Activated CD8-positive, alpha-beta memory T cell treated with anti-CD3 and anti-CD28 coated beads for 36 hours (primary cell): ENCODE measurements around the gene PILRA. TPM values are rescaled to one million over a fixed set of nuclear protein-coding genes. Genes with fewer than 3 reads are reported as not detected.

ENCODE experiments used
- CTCF ChIA-PET: fragments of 350-600 bp; sonication (Branson Sonifier 250); formaldehyde crosslinking; loops from one replicate; lab custom pipeline; 2021; ENCODE audit warnings: antibody characterized with exemption; lab: Charles Lee
- POLR2A ChIA-PET: fragments of 350-600 bp; sonication (Branson Sonifier 250); formaldehyde crosslinking; loops from one replicate; lab custom pipeline; 2021; ENCODE audit warnings: antibody characterized with exemption; lab: Charles Lee
- total RNA-seq, 2 experiments: library from RNA; stranded (reverse); gene quantifications; one replicate each; pipeline ENCODE4 v1.2.3, GENCODE V29; 2021

The PILRA gene
- total RNA-seq, 2 experiments from 2014 or later = 0.30 to 0.48 TPM

DNA sequence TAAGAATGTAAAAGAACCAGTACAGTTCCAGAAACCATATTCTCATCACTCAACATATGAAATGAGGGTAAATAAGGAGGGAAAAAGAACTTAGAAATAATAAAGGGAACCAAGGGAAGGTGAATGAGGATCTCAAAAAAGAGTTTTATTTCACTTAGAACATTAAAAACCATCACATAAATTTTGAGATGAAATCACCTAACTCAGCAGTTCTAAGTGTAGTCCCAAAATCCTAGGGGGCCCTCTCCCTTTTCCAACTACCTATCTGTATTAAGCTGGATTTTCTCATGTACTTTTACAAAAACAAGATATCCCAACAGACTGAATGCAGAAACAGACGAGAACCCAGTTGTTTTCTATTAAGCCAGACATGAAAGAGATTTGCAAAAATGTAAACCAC, 52.1 kb downstream of the PILRA start:
- ChIA-PET CTCF (no interaction called here), POLR2A (no interaction called here)

DNA sequence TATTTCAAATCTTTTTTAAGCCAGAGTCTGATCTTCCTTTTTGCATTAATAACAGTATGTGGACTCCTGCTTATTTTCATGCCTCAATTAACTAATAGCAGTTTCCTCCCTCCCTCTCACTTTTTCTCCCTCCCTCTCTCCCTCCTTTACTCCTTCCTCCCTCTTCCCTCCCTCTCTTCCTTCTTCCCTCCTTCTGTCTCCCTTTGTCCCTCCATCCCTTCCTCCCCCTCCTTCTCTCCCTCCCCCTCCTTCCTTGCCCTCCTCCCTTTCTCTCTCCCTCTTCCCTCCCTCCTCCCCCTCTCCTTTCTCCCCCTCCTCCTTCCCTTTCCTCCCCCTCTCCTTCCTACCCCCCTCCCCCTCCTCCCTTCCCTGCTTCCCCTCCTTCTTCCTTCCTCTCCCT, 53.2 kb downstream of the PILRA start:
- POLR2A ChIA-PET = interaction anchor here (0.7 kb wide), 1 partner anchor 18 kb away, joined by 7 read pairs; no protein-coding TSS in a partner anchor

DNA sequence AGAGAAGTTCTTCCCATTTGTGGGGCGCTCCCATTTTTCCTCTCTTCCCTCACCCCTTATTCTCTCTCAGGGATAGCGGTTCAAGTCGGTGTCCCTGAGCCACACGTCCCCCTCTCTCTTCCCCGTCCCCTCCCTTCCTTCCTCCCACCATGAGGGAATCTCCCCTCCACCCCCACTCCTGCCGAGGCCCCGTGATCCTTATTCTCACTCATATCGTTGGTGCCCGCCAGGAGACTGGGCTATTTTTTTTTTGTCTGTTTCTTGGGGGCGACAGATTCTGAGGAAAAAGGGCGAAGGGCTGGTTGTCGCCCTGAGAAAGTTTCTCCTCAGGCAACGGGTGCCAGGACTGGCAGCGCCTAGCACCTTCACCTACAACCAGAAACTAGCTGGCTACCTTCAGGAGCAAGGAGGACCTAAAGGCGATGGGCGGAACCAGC, 54.5 kb downstream of the PILRA start:
- CTCF ChIA-PET = interaction anchor here (0.6 to 2.5 kb wide), 2 partner anchors 20 to 41 kb away, joined by 4 to 9 read pairs; no protein-coding TSS in a partner anchor

More for the DNA sequence above, 53.2 kb downstream of the PILRA start:
- CTCF ChIA-PET = no interaction called here

DNA sequence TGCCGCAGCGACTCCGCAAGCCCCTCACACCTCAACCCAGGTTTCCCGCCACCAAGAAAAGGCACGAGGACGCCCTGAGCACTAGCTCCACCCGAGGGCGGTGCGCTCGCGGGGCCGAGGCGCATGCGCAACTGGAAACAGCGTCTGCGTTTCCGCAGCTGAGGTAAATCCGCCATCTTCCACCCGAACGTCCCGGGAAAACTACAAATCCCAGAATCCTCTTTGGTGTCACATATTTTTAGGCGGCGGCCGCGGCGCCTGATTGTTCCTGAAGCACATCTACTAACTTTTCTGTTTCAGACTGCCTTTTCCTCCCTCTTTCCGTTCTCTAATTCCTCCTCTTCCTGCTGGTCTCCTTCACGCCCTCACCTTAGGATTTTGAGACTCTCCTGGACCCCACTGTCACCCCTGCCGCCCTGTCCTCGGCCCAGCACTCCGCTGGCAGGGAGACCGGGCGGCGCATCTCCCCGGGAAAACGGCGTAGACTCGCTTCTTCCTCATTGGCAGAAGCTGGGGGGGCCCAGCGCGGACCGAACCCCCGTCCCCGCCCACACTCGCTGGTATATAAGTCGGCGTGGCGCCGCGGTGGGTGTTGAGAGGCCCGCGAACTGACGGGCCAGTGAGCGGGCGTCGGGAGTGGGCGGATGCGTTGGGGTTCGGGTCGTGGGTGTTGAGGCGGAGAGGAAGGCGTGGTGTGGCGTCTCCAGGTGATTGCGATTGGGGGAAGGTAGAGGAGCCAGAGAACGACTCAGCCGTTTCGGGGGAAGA, 55.1 kb downstream of the PILRA start, which contains the start of gene ZCWPW1:
Gene ZCWPW1, minus strand, starts transcription at position 505 of the 768 bp plus-strand sequence. CDS start 8,054 bp downstream, outside the sequence.
- CTCF ChIA-PET = interaction anchor here (0.6 to 2.5 kb wide), 4 partner anchors 21 to 737 kb away, joined by 3 to 9 read pairs (median 4); no protein-coding TSS in a partner anchor

More for the DNA sequence above, 54.5 kb downstream of the PILRA start:
- POLR2A ChIA-PET = interaction anchor here (0.5 to 2.5 kb wide), 3 partner anchors 27 to 159 kb away, joined by 3 to 6 read pairs (median 4); partner anchors contain the start of gene FBXO24

DNA sequence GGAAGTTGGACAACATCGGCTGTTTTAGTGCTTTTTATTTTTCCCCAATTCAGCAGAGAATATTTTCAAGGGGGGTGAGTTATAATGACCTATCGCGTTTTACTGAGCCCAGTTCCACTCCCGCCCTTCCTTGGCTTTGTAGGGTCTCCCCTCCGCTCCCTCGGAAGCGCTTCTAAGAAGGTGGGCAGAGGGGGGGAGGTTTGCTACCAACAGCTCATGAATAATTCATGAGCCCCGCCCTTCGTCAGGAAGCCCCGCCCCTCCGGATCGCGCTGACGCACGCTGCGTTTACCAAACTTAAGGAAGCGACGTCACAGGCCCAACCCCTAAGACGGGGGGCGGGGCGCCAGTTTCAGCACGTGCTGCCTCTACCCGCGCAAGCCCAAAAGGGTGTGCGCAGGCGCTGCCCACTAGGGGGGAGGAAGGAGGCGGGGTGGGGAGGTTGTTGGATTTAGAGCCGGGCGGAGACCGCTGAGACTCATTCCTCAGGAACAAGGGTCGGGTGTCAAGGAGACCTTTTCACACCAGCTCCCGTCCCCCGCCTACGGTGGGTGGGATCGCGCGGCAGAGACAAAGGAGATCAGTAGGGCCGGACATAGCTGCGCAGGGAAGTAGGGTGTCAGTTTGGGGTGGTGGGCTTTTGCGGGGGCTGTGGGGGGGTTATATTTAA, 55.8 kb downstream of the PILRA start:
- ChIA-PET CTCF (interaction anchor here (1.1 to 2.5 kb wide), 4 partner anchors 21 to 276 kb away, joined by 3 to 9 read pairs (median 3); partner anchors contain the start of gene FBXO24), POLR2A (interaction anchor here (0.6 to 2.5 kb wide), 17 partner anchors 15 to 309 kb away, joined by 3 to 8 read pairs (median 3); partner anchors contain the start of genes FBXO24, GPC2, LAMTOR4 and MBLAC1)

More for the DNA sequence above, 55.1 kb downstream of the PILRA start, which contains the start of gene ZCWPW1:
- POLR2A ChIA-PET = interaction anchor here (0.5 to 2.5 kb wide), 11 partner anchors 27 to 308 kb away, joined by 3 to 8 read pairs (median 3); partner anchors contain the start of genes FBXO24, GPC2, POP7 and STAG3

DNA sequence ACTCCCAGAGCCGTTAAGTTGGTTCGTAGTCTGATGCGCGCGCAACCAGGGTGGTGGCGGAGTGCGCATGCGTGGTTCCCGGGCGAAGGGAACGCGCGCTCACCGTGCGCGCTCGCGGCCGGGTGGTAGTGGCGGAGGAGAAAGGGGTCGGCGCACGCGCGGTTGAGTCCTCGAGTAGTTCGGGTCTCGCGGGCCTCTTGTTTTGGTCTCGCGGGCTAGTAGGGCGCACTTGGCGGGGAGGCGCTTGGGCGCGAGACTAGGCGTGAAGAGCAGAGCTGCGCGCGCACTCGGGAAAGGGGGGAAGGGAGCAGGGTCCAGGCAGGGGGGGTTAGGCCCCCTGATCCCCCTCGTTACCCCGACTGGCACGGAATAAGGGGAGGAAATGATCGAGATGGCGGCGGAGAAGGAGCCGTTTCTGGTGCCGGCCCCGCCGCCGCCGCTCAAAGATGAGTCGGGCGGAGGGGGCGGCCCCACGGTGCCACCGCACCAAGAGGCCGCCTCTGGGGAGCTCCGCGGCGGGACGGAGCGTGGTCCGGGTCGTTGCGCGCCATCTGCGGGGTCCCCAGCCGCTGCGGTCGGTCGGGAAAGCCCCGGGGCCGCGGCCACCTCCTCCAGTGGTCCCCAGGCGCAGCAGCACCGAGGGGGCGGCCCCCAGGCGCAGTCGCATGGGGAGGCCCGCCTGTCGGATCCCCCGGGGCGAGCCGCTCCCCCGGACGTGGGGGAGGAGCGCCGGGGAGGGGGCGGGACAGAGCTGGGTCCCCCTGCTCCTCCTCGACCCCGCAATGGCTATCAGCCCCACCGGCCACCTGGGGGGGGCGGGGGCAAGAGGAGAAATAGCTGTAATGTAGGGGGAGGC, 56.6 kb downstream of the PILRA start, which contains the start of gene MEPCE:
Gene MEPCE, plus strand, starts transcription at position 195 of the 856 bp plus-strand sequence. Its CDS starts 188 bp downstream, at position 383.
- POLR2A ChIA-PET = interaction anchor here (0.6 to 2.5 kb wide), 17 partner anchors 14 to 303 kb away, joined by 3 to 8 read pairs (median 3); partner anchors contain the start of genes FBXO24, GPC2, LAMTOR4 and MBLAC1

DNA sequence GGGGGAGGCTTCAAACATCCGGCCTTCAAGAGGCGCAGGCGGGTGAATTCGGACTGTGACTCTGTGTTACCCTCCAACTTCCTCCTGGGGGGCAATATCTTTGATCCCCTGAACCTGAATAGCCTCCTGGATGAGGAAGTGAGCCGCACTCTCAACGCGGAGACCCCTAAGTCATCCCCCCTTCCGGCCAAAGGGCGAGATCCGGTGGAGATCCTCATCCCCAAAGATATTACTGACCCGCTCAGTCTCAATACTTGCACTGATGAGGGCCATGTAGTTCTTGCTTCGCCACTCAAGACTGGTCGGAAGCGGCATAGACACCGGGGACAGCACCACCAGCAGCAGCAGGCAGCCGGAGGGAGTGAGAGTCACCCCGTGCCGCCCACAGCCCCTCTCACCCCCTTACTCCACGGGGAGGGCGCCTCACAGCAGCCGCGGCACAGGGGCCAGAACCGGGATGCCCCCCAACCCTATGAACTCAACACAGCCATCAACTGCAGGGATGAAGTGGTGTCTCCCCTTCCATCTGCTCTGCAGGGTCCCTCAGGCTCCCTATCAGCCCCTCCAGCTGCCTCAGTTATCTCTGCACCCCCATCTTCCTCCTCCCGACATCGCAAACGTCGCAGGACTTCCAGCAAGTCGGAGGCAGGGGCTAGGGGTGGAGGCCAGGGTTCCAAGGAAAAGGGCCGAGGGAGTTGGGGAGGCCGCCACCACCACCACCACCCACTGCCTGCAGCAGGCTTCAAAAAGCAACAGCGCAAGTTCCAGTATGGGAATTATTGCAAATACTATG, 57.4 kb downstream of the PILRA start:
- ChIA-PET POLR2A (interaction anchor here (0.6 to 0.9 kb wide), 4 partner anchors 18 to 252 kb away, joined by 3 to 4 read pairs (median 3); no protein-coding TSS in a partner anchor), CTCF (interaction anchor here (0.8 to 1.1 kb wide), 2 partner anchors 15 to 20 kb away, joined by 4 to 9 read pairs; no protein-coding TSS in a partner anchor)

More for the DNA sequence above, 56.6 kb downstream of the PILRA start, which contains the start of gene MEPCE:
- CTCF ChIA-PET = interaction anchor here (0.8 to 2.5 kb wide), 5 partner anchors 16 to 276 kb away, joined by 3 to 9 read pairs (median 4); partner anchors contain the start of gene FBXO24

DNA sequence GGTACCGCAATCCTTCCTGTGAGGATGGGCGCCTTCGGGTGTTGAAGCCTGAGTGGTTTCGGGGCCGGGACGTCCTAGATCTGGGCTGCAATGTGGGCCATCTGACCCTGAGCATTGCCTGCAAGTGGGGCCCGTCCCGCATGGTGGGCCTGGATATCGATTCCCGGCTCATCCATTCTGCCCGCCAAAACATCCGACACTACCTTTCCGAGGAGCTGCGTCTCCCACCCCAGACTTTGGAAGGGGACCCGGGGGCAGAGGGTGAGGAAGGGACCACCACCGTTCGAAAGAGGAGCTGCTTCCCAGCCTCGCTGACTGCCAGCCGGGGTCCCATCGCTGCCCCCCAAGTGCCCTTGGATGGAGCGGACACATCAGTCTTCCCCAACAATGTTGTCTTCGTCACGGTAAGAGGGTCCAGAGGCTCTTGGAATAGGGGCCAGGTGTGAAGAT, 58.0 kb downstream of the PILRA start:
- POLR2A ChIA-PET = no interaction called here

DNA sequence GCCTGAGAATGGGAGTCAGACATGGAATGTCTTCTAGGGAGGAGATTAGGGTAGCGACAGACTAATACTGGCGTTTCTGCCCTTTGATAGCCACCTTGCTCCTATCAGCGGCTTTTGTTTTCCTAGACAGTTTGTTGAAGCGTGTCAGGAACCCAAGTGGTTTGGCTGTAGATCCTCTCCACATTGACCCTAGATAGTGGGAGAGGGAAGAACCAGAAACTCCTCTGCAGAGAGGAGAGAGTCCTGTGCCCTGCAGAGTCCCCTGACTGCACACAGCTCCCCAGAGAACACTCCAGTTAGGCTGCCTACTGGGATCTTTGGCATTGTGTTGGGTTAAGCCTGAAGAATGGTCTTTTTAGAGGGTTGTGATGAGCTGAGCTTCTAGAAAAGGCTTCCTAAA, 58.8 kb downstream of the PILRA start:
- ChIA-PET CTCF (no interaction called here), POLR2A (no interaction called here)

More for the DNA sequence above, 58.0 kb downstream of the PILRA start:
- CTCF ChIA-PET = no interaction called here

DNA sequence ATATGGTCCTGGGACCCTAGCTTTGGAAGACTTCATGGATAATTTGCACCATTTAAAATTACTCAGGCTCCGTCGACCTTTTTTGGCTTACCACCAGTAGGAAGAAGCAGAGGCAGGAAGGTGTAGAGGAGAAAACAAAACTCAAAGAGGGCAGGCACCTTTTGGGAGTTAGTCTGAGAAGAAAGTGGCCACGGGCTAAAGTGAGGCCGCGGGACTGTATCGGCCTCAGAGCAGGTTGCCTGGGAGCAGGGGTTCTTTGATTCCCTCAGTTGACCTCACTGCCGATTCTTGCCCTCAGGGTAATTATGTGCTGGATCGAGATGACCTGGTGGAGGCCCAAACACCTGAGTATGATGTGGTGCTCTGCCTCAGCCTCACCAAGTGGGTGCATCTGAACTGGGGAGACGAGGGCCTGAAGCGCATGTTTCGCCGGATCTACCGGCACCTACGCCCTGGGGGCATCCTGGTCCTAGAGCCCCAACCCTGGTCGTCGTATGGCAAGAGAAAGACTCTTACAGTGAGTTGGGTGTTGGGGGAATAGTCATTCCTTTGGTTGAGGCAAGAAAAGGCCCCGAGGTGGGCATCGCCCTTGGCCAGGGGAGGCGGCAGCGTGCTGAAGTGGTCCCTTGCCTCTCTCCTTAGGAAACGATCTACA, 59.5 kb downstream of the PILRA start:
- CTCF ChIA-PET = no interaction called here
- POLR2A ChIA-PET = no interaction called here

DNA sequence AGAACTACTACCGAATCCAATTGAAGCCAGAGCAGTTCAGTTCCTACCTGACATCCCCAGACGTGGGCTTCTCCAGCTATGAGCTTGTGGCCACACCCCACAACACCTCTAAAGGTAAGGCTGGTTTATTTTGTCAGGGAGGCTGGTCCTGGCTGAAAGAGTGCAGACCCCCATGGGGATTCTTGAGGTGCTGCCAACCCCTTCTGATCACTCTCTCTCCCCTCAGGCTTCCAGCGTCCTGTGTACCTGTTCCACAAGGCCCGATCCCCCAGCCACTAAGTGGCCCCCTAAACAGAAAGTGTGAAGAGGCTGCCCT, 59.9 kb downstream of the PILRA start:
- ChIA-PET POLR2A (no interaction called here), CTCF (no interaction called here)

DNA sequence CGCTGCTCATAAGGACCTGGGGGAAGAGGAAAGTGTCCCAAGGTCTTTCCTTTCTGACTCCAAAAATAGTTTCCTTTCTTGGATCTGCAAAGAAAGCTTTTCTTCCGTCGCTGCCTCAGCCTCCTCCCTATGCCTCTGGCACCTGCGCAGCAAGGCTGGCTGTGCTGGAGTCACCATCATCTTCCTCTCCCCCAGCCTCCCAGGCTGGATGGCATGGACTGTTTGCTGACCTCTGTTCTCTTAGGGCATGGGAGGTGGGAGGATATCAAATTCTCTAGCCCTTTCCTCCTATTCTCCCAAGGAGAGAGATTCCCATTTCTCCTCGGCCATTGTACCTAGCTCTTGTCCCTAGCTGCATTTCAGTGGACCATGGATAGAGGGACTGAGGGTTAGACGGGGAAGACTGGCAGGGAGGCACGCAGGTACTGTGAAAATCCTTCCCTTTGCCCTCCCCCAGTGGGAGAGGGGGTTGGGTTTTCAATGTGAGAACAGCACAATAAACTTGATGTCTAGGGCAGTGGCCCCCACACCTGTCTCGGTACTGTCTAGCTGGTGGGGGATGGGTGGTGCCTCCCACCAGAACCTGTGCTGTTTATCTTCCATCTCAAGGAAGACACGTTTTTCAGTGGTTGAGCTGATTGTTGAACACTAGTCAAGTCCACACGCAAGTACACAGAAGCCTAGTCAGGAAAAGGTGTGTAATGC, 60.5 kb downstream of the PILRA start:
- ChIA-PET POLR2A (no interaction called here), CTCF (interaction anchor here (1.4 kb wide), 1 partner anchor 49 kb away, joined by 4 read pairs; no protein-coding TSS in a partner anchor)

DNA sequence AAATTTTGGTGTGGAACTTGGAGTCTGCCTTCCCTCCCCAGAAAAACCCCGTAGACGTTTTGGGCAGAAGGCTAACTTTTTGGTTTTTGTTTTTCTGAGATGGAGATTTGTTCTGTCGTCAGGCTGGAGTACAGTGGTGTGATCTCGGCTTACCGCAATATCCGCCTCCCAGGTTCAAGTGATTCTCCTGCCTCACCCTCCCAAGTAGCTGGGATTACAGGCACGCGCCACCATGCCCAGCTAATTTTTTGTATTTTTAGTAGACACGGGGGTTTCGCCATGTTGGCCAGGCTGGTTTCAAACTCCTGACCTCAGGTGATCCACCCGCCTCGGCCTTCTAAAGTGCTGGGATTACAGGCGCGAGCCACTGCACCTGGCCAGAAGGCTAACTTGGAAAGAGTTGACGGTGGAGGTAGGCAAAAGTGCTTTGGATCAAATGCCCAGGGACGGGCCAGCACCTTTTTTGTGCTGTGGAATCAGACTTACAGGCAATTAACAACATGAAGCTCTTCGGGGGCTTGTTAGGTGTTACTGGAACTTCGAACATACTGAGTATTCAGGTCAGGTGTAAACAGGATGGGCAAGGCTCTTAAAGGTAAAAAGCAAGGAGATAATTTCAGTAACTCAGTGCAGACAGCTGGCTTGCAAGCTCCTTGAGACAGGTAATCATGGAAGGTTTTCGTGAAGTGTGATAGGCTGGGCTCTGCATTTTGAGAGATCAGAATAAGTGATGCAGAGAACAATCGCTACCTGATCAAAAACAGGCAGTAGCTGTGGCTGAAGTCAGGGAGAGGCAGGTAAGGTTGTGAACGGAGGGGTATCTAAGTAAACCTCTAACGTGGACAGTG, 61.2 kb downstream of the PILRA start:
- POLR2A ChIA-PET = interaction anchor here (0.8 kb wide), 1 partner anchor 19 kb away, joined by 3 read pairs; no protein-coding TSS in a partner anchor
- CTCF ChIA-PET = interaction anchor here (0.7 to 1.4 kb wide), 4 partner anchors 16 to 124 kb away, joined by 3 to 4 read pairs (median 4); no protein-coding TSS in a partner anchor

DNA sequence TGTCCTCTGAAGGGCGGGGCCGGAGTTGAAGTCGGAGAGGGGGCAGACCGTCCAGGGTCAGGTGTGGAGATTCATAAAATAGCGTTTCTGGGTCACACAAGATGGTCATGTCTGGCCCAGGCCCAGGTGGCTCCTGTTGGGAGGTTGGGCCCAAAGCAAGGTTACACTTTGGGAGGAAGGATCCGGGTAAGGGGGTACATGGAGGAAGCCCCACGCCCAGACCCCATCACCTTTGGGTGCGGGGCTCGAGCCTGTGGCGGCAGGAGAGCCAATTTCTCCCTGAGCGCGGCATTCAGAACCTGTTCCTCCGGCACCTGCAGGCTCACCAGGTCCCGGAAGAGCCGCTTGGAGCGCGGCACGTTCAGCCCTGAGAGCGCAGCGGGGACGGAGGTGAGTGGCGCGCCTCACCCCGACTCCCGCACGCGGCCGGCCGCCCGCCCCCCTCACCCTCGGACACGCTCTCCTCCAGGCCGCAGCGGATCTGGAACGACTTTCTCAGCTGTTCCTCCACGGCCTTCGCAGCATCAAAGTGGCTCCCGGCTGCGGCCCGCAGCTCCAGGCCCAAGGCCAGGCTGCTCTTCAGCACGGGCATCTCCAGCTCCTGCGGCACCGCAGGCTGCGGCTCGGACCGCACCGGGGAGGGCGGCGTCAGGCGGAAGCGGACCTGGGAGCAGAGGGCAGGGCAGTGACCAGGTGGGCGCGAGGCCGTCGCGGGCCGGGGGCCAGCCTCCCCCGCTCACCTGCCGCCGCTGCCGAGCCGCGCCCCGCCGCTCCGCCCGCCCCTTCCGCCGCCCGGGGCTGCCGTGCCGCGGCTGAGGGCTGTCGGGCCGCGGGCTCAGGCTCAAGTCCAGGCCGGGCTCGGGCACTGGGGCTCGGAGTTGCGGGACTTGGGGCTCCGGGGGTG, 62.4 kb downstream of the PILRA start:
- CTCF ChIA-PET = interaction anchor here (1.3 to 2.4 kb wide), 3 partner anchors 14 to 20 kb away, joined by 3 to 8 read pairs (median 4); no protein-coding TSS in a partner anchor

More for the DNA sequence above, 62.4 kb downstream of the PILRA start:
- POLR2A ChIA-PET = interaction anchor here (0.9 to 1.3 kb wide), 3 partner anchors 107 to 151 kb away, joined by 3 to 7 read pairs (median 3); partner anchors contain the start of gene FBXO24
